GM12801 (cell line): Measurements from ENCODE around the gene CCR5AS.

Source experiments
- TF ChIP-seq, protein P1 (sequence below): IDR thresholded peaks from one replicate; pipeline ENCODE4 v1.5.1; 2011; ENCODE audit warnings: control low read depth; ENCODE audit not compliant: insufficient read length; ENCODE audit errors: extremely low read depth

Gene CCR5AS

DNA sequence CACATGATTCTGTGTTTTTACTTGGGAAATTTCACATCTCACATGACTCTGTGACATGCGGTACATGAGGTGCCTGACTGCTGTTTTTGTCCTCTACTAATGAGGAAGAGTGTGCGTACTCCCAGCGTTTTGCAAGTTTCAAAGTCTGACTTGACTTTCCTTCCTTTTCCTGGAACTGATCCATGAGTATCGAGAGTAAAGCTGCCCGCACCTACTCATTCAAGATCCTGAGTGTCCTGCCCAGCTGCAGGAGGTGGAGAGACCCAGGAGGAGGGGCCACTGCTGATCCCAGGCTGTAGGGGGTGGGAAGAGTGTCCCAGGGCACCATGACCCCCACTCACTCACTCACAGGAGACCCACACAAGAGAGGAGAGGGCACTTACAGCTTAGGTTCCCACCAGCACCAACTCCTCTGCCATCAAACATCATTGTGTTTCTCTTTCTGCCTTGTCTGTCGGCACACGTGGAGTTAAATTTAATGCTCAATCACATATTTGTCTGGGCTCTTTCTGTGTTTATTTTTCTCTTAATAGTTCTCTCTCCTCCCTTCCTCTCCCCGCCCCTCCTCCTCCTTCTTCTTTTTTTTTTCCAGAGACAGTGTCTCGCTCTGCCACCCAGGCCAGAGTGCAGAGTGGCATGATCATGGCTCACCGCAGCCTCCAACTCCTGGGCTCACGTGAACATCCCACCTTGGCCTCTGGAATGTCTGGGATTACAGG lies 1.4 kb downstream of the CCR5AS start:
- TF ChIP-seq, protein P1, sequence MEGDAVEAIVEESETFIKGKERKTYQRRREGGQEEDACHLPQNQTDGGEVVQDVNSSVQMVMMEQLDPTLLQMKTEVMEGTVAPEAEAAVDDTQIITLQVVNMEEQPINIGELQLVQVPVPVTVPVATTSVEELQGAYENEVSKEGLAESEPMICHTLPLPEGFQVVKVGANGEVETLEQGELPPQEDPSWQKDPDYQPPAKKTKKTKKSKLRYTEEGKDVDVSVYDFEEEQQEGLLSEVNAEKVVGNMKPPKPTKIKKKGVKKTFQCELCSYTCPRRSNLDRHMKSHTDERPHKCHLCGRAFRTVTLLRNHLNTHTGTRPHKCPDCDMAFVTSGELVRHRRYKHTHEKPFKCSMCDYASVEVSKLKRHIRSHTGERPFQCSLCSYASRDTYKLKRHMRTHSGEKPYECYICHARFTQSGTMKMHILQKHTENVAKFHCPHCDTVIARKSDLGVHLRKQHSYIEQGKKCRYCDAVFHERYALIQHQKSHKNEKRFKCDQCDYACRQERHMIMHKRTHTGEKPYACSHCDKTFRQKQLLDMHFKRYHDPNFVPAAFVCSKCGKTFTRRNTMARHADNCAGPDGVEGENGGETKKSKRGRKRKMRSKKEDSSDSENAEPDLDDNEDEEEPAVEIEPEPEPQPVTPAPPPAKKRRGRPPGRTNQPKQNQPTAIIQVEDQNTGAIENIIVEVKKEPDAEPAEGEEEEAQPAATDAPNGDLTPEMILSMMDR: no peak

DNA sequence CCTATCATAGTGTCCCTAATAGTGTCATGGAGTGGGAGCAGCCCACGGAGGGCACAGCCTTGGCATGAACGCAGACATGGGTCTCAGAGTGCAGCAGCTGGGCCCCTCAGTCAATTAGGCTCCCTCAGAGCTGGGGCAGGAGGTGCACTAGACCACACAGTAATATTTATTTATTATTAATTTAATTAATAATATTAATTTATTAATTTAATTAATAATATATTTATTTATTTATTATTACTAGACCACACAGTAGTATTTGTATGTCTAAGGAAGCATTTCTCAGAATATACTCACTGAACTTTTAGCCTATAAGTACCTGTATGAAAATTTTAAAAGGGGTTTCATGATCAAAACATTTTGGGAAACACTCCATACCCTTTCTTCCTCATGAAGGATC lies 5.3 kb downstream of the CCR5AS start:
- TF ChIP-seq, protein P1: no peak

DNA sequence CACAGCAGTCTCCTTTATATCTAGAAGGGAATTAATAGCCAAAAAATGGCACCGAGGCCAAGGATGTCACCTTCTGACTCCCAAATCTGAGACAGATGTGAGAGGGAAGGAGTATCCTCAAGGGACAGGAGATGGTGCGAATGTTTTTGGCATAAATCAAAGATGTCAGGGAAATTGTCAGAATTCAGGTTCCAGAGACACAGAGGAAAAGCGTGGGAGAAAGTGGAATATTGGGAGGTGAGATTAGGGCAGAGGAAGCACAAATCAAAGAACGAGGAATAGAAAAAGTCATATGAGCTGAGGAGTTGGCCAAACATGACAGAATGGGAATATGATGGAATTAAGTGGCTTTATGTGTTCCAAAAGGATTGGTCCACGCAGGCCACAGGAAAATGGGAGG lies 6.0 kb downstream of the CCR5AS start:
- TF ChIP-seq, protein P1: no peak

DNA sequence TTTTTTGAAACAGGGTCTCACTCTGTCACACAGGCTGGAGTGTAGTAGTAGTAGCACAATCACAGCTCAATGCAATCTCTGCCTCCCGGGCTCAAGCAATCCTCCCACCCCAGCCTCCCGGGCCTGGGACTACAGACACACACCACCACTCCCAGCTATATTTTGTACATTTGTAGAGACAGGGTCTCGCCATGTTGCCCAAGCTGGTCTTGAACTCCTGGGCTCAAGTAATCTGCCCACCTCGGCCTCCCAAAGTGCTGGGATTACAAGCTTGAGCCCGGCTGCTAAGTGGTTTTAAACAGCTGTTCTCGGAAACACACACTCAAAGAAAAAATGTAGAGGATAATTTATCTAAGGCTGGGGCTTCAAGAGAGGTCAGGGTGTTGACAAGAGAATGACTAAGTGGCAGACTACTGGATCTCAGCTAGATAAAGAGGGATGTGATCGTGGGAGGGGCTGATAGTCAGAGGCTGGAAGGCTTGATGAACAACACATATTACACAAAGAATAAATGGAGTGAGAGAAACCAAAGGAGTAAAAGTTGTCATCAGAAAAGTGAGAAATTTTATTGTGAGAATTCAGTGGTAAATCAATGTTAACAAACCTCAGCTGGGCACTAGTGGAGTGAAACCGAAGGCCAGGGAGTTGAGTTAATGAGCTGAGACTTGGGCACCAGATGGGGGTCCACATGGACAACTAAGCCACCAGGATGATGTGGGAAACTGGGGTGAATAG lies 6.7 kb downstream of the CCR5AS start:
- TF ChIP-seq, protein P1: no peak

DNA sequence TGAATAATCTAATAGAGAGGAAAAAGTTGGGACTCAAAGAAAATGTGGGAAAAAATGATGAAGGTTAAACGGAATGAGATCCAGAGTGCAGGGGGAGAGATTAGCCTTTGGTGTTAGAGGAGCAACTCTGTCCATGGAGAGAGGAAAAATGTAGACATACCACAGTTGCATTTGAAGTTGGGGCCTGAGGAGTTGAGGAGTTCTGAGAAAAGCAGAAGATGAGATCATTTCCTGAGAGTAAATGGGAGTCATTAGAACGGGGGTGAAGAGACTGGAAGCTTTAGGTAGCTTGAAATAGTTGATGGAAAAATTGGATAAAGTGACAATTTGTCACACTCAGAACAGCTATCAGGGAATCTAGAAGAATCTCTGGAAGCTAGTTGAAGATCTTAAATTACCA lies 7.3 kb downstream of the CCR5AS start:
- TF ChIP-seq, protein P1: no peak

DNA sequence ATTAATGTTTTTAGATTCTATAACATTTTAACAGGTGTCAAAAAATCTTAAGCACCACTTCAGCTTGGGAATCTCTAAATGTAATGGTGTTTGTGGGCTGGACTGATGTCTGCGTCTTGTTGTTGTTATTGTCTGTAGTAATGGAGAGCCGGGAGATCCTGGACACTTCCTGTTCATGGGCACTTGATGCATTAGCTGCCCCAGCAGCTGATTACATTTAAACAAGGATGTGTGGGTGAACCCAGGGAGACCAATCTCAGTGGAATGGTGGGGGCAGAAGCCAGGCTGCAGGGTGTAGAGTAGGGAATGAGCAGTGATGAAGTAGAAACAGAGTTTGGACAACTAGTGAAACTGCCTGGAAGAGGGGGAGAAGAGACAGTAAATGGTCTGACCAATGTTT lies 7.8 kb downstream of the CCR5AS start:
- TF ChIP-seq, protein P1: no peak

DNA sequence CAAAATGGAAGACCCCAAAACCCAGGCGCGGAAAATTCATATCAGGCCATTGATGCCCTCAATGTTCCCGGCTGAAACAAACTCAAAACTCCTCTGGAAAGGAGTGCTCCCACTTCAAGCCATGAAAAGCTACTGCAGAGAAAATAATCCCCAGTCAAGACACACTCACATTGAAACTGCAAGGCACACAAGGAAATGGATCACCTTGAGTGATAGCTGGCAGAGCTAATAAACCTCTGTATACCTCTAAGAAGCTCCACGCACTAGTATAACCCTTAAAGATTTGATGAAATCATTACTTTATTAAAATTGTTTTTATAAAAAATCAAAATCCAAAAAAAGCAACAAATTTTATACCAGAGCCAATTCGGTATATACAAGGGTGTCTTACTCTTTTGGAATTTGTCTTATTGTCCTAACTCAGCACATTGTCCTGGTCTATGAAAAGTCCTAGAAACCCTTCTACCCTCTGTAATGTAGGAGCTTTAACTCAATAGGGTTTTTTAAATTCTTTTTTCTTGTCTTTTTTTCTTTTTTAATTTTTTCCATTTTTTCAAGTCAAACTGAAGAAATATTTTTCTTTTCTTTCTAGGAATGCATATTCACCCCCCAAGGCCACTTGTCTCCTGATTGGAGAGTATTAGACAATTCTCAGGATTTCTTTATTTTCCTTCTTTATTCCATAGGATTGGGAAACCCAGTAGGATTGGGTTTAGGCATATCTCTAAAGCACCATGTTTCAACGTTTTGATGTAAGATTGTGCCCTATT lies 8.5 kb downstream of the CCR5AS start:
- TF ChIP-seq, protein P1: no peak
